Astrocyte of the spinal cord (primary cell): ENCODE measurements around the gene CHST8.

Source experiments
- DNase-seq: peaks from one replicate; pipeline ENCODE4 v3.0.0; 2011; ENCODE audit warnings: low read depth, low spot score
- H3K4me3 ChIP-seq: 2 replicates; pipeline ENCODE4 v1.5.1; 2011; ENCODE audit warnings: low read depth, mild to moderate bottlenecking, low read length, moderate library complexity
- in situ Hi-C: cut with HindIII; loops from 2 replicates; pipeline ENCODE4 v1.10.0; 2017; ENCODE audit warnings: low sequenced_read_pairs
- TF ChIP-seq, protein P1 (sequence below): IDR thresholded peaks from 2 replicates; pipeline ENCODE4 v1.5.1; 2012; ENCODE audit warnings: low read depth, mild to moderate bottlenecking, low read length, inconsistent platforms

Gene CHST8

DNA sequence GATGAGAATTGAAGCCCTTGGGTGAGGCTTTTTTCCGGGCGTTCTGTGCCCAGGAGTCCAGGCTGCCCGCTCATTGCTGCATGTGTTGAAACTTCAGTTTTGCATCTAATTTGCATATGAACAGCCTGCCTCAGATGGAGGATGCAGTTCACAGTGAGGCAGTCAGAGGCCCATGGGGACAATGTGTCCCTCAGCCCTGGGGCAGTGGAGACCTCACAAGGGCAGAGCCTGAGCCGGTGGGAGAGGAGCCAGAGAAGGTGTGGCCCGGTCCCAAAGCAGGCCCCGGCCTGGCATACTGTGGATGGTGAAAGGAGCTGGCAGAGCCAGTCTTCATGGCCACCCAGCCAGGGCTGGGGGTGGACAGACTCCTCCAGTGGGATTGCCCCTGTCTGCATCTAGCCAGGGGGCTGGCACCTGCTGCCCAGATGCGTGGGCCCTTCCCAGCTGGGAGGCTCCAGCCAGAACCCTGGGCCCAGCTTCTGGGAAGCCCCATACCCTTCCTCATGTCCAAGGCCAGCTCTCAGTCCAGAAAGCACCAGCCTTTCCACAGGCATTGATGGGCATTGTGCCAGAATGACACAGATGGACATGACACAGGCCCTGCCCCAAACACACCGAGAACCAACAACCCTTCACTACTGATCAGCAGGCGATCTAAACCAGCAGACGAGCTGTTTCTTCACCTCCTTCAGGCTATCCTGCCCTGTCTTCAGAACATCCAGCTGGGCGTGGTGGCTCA lies 142.0 kb downstream of the CHST8 start:
- DNase-seq: no peak
- no peak overlapping the region for H3K4me3 ChIP-seq
- TF ChIP-seq, protein P1, sequence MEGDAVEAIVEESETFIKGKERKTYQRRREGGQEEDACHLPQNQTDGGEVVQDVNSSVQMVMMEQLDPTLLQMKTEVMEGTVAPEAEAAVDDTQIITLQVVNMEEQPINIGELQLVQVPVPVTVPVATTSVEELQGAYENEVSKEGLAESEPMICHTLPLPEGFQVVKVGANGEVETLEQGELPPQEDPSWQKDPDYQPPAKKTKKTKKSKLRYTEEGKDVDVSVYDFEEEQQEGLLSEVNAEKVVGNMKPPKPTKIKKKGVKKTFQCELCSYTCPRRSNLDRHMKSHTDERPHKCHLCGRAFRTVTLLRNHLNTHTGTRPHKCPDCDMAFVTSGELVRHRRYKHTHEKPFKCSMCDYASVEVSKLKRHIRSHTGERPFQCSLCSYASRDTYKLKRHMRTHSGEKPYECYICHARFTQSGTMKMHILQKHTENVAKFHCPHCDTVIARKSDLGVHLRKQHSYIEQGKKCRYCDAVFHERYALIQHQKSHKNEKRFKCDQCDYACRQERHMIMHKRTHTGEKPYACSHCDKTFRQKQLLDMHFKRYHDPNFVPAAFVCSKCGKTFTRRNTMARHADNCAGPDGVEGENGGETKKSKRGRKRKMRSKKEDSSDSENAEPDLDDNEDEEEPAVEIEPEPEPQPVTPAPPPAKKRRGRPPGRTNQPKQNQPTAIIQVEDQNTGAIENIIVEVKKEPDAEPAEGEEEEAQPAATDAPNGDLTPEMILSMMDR: no peak
- in situ Hi-C loops: no loop called here

DNA sequence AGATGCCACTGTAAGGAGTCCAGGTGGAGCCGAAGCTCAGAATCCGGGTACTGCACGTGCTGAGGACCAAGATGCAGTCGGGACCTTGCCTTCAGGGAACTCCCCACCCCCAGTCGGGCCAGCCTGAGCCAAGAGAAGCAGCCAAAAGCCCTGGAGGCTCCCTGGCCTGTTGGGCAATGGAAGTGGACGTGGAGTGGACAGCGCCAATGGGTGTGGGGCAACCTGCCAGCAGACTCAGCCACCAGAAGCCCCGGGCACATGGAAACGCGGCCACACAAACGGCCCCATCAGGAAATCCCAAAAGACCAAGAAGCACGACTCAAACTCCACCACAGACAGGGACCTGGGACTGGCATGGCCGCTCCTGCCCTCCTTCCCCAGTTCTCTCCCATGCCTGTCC lies 144.9 kb downstream of the CHST8 start:
- no peak overlapping the region for H3K4me3 ChIP-seq
- in situ Hi-C loops: no loop called here
- no peak for DNase-seq
- TF ChIP-seq, protein P1: no peak

DNA sequence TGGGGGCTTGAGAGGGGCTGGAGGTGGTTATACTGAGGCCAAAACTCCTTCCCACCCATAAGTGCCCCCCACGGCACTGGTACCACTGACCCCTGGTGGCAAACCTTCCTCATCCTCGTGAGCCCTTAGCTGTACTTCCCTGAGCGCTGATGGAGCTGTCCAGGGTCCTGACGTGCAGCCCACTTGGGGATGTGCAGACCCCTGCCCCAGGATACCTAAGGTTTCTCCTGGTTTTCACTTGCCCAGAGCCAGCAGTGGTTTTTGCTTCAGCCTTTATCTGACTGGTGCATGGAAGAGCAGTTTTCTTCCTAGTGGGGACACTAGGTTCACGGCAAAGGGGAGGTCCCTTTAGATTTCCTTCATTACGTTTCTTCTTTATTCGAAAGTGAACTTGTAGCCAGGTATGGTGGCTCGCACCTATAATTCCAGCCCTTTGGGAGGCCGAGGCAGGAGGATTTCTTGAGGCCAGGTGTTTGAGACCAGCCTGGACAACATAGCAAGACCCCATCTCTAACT lies 146.2 kb downstream of the CHST8 start:
- no peak overlapping the region for H3K4me3 ChIP-seq
- in situ Hi-C loops: no loop called here
- TF ChIP-seq, protein P1: peak; percentile 41
- peak; percentile 16 for DNase-seq

DNA sequence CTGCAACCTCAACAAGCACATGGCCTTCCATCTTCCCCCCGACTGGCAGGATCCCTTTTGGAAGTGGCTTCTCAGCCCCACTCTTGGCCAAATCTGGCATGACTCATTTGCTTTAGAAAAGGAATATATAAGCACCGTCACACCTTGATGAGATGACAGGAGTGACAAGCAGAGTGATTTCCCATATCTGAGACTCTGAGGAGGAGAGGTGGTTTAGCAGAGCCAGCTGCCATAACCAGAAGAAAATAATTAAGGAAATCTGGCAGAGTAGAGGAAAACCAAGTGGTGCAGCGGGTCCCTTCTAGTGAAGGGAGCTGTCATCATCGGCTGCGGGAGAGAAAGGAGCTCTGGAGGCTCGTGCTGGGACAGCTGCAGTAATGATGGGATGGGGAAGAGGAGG lies 147.5 kb downstream of the CHST8 start:
- DNase-seq: no peak
- H3K4me3 ChIP-seq: no peak overlapping the region
- in situ Hi-C loops: no loop called here
- TF ChIP-seq, protein P1: no peak

DNA sequence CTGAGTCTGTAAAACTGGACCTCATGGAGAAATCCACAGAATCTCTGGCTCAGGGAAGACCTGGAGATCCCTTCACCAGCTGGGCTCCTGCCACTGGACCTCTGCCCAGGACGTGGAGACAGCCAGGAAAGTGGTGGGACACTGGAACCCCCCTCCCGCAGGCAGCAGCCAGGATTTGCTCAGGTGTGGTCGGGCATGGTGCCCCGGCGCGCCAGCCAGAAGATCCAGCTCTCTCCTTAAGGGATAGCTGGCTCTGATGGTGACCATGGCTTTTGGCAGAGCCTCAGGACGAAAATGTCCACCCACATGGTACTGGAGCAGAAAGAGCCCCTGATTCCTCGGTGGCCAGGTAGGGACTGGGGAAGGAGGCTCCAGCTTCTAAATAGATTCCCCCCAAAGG lies 148.4 kb downstream of the CHST8 start:
- no peak for DNase-seq
- in situ Hi-C loops: no loop called here
- no peak overlapping the region for H3K4me3 ChIP-seq
- TF ChIP-seq, protein P1: no peak

DNA sequence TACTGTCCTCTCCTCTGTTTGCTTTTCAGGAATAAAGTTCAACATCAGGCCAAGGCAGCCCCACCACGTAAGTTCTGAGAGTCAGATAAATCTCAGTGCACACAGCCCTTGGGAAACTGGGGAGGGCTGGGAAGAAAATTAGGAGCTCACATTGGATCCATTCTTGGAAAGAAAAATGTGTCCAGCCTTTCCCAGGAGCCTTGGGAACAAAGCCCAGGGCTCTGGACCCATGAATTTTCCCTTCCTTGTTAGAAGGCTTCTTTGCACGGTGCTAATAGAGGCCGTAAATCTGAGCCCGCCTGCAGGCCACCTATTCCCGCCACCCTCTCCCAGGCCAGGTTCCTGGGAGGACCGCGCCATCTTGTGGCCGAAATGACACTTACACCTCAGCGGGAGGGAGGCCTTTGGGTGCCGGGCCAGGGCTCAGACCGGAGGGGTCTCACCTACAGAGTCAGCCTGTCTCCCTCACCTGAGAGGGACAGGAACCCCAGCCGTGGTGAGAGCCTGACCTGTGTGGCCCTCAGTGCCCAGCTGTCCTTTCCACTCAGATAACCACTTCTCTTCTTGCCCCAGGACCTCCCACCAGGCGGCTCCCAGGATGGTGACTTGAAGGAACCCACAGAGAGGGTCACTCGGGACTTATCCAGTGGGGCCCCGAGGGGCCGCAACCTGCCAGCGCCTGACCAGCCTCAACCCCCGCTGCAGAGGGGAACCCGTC lies 149.8 kb downstream of the CHST8 start:
- in situ Hi-C loops: no loop called here
- TF ChIP-seq, protein P1: peak; percentile 80
- no peak overlapping the region for H3K4me3 ChIP-seq
- peak; percentile 49 for DNase-seq
